Liver (tissue), 3 donors: ENCODE measurements around the gene PRKCH.

Source experiments
- EGR1 ChIP-seq, 2 donors: IDR thresholded peaks; 2 replicates each; pipeline ENCODE4 v1.6.1; 2016 to 2018; ENCODE audit warnings: antibody characterized with exemption in 2 of 2, low read depth in 2 of 2
- HNF4A ChIP-seq, 2 donors: conservative IDR thresholded peaks; 2 replicates each; pipeline ENCODE4 v1.6.1; 2016; ENCODE audit warnings: antibody characterized with exemption in 2 of 2, mild to moderate bottlenecking in 2 of 2
- JUND ChIP-seq, 2 donors: IDR thresholded peaks; 2 replicates each; pipeline ENCODE4 v1.6.1; 2016; ENCODE audit warnings: antibody characterized with exemption in 2 of 2
- NR2F2 ChIP-seq: IDR thresholded peaks from 2 replicates; pipeline ENCODE4 v1.6.1; 2016; ENCODE audit warnings: antibody characterized with exemption
- SP1 ChIP-seq: IDR thresholded peaks from 2 replicates; pipeline ENCODE4 v1.6.1; 2018; ENCODE audit warnings: antibody characterized with exemption, mild to moderate bottlenecking
- TAF1 ChIP-seq: conservative IDR thresholded peaks from 2 replicates; pipeline ENCODE4 v1.6.1; 2016; ENCODE audit warnings: antibody characterized with exemption, mild to moderate bottlenecking
- YY1 ChIP-seq: IDR thresholded peaks from 2 replicates; pipeline ENCODE4 v1.6.1; 2016; ENCODE audit warnings: antibody characterized with exemption, mild to moderate bottlenecking
- TF ChIP-seq, protein P1 (sequence below): fragments of 150-350 bp; IDR thresholded peaks from 2 replicates; pipeline ENCODE4 v1.5.1; 2017; ENCODE audit warnings: improper control_type of control experiment, low read depth, low read length; ENCODE audit not compliant: missing input control
- TF ChIP-seq, protein P2 (sequence below): IDR thresholded peaks from 2 replicates; pipeline ENCODE4 v1.6.1; 2016; ENCODE audit warnings: antibody characterized with exemption
- donor health status: healthy.
- donor health status: healthy.

- no peak for TF ChIP-seq JUND (IDR thresholded peaks at IDR 0.05)
- TF ChIP-seq, protein P1, sequence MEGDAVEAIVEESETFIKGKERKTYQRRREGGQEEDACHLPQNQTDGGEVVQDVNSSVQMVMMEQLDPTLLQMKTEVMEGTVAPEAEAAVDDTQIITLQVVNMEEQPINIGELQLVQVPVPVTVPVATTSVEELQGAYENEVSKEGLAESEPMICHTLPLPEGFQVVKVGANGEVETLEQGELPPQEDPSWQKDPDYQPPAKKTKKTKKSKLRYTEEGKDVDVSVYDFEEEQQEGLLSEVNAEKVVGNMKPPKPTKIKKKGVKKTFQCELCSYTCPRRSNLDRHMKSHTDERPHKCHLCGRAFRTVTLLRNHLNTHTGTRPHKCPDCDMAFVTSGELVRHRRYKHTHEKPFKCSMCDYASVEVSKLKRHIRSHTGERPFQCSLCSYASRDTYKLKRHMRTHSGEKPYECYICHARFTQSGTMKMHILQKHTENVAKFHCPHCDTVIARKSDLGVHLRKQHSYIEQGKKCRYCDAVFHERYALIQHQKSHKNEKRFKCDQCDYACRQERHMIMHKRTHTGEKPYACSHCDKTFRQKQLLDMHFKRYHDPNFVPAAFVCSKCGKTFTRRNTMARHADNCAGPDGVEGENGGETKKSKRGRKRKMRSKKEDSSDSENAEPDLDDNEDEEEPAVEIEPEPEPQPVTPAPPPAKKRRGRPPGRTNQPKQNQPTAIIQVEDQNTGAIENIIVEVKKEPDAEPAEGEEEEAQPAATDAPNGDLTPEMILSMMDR: no peak
- TF ChIP-seq HNF4A (conservative IDR thresholded peaks at IDR 0.05): no peak
- no peak for TF ChIP-seq TAF1
- TF ChIP-seq SP1: no peak
- TF ChIP-seq, protein P2, sequence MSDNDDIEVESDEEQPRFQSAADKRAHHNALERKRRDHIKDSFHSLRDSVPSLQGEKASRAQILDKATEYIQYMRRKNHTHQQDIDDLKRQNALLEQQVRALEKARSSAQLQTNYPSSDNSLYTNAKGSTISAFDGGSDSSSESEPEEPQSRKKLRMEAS: no peak
- TF ChIP-seq EGR1 (IDR thresholded peaks at IDR 0.05; ENCODE audit: low read depth in 2 of 2): no peak
- no peak for TF ChIP-seq NR2F2
- TF ChIP-seq YY1: no peak
These were observed 4.8 kb downstream of the PRKCH start for GRCh38 chr14:61326146-61326545.
